Measurements from ENCODE around the gene ARHGAP6.

ARHGAP6 gene

GRCh38 chrX:11665168-11666111 is at the start of gene ARHGAP6:
ARHGAP6 (minus strand) TSS chrX:11665920; CDS start chrX:11664828, 1,092 bp downstream.
- DNase-seq = no peak

DNA sequence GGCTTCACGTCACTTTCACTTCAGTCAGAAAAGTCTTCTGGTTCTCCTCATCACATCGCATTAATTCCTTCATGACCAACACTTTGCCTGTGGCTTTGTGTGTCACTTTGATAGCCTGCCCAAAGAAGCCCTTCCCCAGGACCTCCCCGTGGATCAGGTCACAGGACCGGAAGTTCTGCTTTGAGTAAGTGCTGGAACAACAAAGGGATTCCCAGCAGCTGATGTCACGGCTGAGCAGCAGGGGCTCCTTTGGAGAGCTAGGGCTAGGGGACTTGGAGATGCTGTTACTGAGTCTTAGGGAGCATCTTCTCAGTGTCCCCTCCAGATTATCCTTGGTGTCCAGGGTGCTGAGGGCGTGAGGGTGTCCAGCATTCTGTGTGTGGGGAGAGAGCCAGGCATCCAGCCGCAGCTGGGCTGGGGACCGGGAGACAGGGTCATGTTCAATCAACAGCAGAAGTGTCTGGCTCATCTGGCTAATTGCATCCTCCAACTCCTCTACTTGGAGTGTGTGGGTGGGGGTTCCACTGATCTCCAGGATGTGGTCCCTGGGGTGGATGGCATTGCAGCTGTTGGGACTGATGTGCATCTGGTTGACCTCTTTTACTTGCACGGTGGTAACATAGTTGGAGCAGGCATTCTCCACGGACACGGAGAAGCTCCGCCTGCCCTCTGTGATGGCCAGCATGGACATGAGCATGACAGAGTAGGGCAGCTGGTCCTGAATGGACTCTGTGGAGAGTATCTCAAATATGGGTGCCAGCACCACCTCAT is 39.2 kb upstream of the ARHGAP6 start:
- DNase-seq = no peak

GRCh38 chrX:11703855-11704254 is 38.1 kb upstream of the ARHGAP6 start:
- no peak for DNase-seq

- DNase-seq = no peak
These were observed 37.4 kb upstream of the ARHGAP6 start for GRCh38 chrX:11702965-11703631.

GRCh38 chrX:11702420-11702819 is 36.7 kb upstream of the ARHGAP6 start:
- no peak for DNase-seq

DNA sequence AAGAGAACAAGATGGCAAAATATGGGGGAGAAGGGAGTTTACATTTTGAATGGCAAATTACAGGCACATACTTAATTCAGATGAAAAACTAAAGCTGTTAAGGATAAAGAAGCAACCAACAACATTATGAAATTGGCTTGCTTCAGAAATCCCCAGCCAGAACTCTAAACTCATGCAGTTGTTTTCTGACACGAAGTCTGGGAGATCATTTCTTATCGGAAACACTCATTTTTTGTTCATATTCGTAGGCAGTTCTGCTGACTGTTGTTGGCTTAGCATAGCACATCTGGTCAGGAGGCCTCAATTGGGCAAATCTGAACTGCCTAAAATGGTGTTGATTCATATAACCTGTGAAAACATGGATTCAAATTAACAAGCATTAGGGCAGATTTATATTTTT is 33.0 kb upstream of the ARHGAP6 start:
- DNase-seq = no peak

- DNase-seq = no peak
These were observed 22.5 kb upstream of the ARHGAP6 start for GRCh38 chrX:11688201-11688600.

DNA sequence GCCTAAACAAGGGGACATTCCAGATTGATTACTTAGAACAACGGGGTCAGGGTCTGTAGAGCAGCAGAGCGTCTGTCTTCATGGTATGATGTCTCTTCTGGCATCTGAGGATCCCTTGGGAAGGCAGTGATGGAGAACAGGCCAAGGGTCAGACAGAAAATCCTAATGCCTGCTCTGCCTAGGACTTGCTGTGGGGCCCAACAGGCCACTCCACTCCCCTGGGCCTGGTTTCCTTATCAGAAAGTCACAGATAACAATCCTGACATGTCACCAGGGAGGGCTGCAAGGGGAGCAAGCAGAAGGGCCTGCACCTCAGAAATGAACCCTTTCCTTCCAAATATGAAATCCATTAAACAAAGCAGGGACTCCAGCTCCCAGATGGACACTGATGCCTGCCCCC is 21.4 kb upstream of the ARHGAP6 start:
- DNase-seq = no peak

DNA sequence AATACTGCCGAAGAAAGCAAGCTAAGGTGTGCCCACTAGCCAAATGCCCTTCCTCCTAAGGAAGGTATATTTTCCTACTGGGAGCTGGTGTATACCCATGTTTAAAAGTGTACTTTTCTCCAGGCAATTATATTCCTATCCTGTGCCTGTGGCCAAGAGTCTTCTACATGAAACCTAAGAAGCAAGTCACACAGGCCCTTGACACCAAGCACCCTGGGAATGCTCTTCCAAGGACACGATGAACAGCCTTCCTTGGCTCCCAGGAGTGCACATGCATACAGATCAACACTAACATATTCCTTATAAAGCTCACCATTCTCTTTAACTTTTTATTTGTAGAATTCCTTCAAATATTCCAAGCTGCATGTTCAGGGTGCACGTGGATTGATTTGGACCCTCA is 17.3 kb upstream of the ARHGAP6 start:
- DNase-seq = no peak

- DNase-seq = no peak
These were observed 12.4 kb upstream of the ARHGAP6 start for GRCh38 chrX:11678158-11678557.

DNA sequence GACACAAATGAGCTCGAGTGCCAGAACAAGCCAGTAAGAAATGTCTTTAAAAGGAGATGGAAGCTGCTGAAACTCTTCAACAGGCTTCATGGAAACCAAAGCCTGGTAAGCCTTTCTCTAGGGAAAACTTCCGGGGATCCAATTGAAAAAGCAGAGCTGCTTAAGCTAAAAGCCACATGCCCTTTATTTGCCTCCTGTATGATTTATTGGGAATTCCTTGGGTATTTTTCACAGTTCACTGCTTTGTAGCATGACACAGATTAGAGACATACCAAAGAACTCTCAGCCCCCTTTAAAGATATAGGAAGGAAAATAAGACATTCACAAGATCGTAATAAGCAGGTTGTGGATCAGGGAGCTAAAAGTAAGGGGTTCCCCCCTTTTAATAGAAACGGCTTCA is 6.5 kb upstream of the ARHGAP6 start:
- DNase-seq = no peak

DNA sequence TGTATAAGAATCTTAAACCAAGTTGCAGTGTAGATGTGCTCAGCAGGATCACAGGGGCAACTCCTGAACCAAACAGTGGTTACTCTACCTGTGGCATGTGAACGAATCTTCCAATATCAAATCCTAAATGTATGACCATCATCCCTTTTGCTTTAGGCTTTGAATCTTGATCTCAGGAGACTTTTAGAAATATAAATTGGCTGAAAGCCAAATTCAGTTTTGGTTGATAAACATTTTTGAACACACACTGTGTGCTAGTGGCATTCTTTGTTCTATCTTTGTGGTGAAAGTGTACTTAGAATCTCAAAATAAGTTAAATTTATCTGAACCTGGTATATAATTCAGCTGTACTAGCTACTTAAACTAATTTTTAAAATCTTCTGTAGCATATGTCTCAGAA is 4.6 kb upstream of the ARHGAP6 start:
- DNase-seq = no peak

GRCh38 chrX:11666952-11667685 is 1.4 kb upstream of the ARHGAP6 start:
- no peak for DNase-seq

GRCh38 chrX:11666164-11666563 is 444 bp upstream of the ARHGAP6 start:
- DNase-seq = no peak

DNA sequence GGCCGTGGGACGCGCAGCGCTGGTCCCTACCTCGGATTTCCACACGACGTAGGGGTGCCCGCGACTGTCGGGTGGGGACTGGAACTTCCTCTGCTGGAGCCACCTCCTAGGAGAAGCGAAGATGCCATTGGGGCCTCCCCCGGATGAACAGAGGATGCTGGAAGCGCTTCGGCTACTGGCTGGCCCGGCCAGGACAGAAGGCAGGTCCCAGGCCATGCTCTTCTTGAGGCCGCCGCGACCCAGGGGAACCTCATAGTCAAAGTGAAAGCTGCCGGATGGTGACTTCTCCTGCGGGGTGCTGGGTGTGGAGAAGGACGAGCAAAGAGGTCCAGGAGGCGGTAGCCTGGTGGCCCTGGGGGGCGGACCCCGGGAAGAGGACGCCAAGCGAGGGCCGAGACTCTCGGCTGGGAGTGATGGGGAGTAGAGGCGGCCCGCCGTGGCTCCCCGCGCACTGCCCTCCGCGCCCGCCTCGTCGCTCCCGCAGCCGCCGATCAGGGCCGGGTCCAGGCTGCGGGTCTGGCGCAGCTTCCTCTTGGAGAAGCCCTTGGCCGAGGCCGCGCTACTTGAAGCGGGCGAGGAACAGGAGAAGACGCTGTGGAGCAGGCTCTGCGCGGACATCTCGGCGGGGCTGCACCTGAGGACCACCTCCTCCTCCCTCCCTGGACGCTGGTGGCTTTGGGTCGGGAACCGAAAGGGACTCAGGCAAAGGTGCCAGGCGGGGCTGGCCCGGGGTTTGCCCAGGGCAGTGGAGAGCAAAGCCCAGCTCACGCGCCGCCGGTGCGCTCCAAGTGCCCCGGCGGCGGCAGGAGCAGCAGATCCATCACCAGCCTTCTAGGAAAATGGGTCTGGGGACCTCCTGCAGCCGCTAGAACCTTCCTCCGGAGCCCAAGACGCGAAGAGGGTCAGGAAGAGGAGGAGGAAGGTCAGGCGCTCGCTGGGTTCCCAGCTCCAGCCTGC is 1.2 kb downstream of the ARHGAP6 start:
- no peak for DNase-seq

DNA sequence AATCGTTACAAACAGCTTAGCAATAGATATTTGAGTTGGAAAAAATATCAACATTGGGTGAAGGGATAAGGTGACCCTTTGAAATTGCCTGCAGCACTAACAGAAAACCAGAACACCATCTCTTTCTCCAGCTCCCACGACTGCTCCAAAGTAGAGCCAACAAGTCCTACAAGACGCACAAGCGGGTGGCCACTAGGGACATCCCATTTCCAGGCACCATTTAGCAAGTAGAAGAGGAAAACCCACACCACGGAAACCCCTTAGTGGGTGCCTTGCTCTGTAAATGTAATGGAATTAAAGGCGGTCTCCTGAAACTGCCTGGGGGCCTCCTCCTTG is 1.9 kb downstream of the ARHGAP6 start:
- DNase-seq = no peak

GRCh38 chrX:11655282-11656015 is 10.3 kb downstream of the ARHGAP6 start:
- no peak for DNase-seq

DNA sequence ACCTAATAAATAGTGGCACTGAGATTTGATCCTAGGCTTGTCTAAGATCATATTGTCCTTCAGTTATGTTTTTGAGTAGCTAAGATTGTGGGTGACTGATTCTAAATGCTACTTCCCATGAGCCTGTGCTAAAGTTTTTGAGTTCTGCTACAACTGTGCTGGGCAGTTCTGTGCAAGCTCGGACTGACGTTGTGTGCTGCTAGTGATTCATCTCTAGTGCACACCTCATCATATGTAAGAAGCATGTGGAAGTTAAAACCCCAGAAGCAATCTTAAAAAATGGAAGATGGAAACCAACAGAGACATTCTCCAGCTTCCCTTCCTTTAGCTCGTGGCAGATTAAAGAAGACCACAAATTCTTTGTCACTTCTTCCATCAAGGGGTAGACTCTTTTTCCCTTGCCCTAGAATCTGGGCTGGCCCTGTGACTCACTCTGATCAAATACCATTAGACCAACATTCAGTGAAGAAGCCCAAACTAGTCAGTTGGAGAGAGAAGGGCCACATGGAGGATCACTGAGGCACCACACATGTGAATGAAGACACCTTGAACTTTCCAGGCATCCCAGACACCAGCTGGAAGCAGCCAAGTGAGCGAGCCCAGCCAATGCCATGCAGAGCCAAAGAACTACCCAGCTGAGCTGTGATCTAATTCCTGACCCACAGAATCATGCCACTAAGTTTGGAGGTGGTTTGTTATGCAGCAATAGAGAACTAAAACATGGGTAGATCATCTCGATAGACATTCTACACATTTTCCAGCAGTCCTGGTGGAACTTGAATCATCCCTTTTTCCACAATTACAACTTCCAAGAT is 16.8 kb downstream of the ARHGAP6 start:
- DNase-seq = no peak

GRCh38 chrX:11647138-11647537 is 18.6 kb downstream of the ARHGAP6 start:
- DNase-seq = no peak

Measured in activated CD4-positive, CD25-positive, alpha-beta regulatory T cell treated with anti-CD3 and anti-CD28 coated beads, Interleukin-2, amount 50 U/mL, for 72 hours (primary cell).